Heart right ventricle (tissue), 16 donors: ENCODE results near the gene GOLT1A. TPM values are rescaled to one million over a fixed set of nuclear protein-coding genes. Genes with fewer than 3 reads are reported as not detected.

Source experiments
- ATAC-seq, 8 donors: fragments of 200-7000 bp; cut with Tn5 transposase; one replicate each; pipeline ENCODE4 v1.9.1; 2020; ENCODE audit warnings: mild to moderate bottlenecking in 8 of 8, moderate library complexity in 8 of 8, moderate number of reproducible peaks in 1 of 8
- DNase-seq, 2 donors: peaks; one replicate each; pipeline ENCODE4 v3.0.0-alpha.2; 2020
- H3K27ac ChIP-seq, 10 donors: fragments of 200-600 bp; sonication (generic) in 2 of 10; one replicate each; pipeline versions ENCODE4 v1.5.0 to v1.8.0; 2020 to 2022; ENCODE audit warnings: mild to moderate bottlenecking in 3 of 10
- H3K27me3 ChIP-seq, 7 donors: fragments of 200-600 bp; one replicate each; pipeline ENCODE4 v1.8.0; 2021 to 2022; ENCODE audit warnings: mild to moderate bottlenecking in 2 of 7
- H3K36me3 ChIP-seq, 9 donors: fragments of 200-600 bp; sonication (generic) in 1 of 9; one replicate each; pipeline versions ENCODE4 v1.5.0 to v1.8.0; 2020 to 2022; ENCODE audit warnings: mild to moderate bottlenecking in 2 of 9
- H3K4me1 ChIP-seq, 9 donors: fragments of 200-600 bp; sonication (generic) in 1 of 9; one replicate each; pipeline versions ENCODE4 v1.5.0 to v1.8.0; 2020 to 2022; ENCODE audit warnings: mild to moderate bottlenecking in 4 of 9
- H3K4me3 ChIP-seq, 10 donors: fragments of 200-600 bp; sonication (generic) in 2 of 10; one replicate each; pipeline versions ENCODE4 v1.5.0 to v1.8.0; 2020 to 2022; ENCODE audit warnings: mild to moderate bottlenecking in 7 of 10, moderate library complexity in 2 of 10
- H3K9me3 ChIP-seq, 11 donors: fragments of 200-600 bp in 10 of 11; sonication (generic) in 2 of 11; one replicate each; pipeline versions ENCODE4 v1.5.0 to v1.8.0; 2013 to 2022; ENCODE audit warnings: mild to moderate bottlenecking in 2 of 11, control low read depth in 1 of 11, moderate library complexity in 1 of 11
- WGBS, 2 donors: extraction: QIAGEN DNeasy Blood & Tissue Kit; methylation state at CpG; one replicate each; pipeline ENCODE4 v1.1.7; 2013; ENCODE audit warnings: inconsistent platforms in 1 of 2; 5-methylcytosine and 5-hydroxymethylcytosine counted together
- intact Hi-C, 10 donors: fragments of 100-400 bp; cut with DNase I; formaldehyde crosslinking; loops; one replicate each; pipeline versions ENCODE4 v1.11.1 to v1.14.2; 2022
- polyA plus RNA-seq, 2 donors: library from polyadenylated mRNA; stranded (reverse); fragments of 200-250 nt; gene quantifications; one replicate each; pipeline ENCODE4 v1.2.3, GENCODE V29; 2013
- total RNA-seq, 10 donors: library from RNA; stranded (reverse); fragmentation: NEBNext Ultra II Directional in 3 of 10; extraction: Animal tissue kit (Norgen Biotek cat#: 25700) in 3 of 10; gene quantifications; one replicate each; pipeline versions ENCODE4 v1.2.1 to v1.2.4, GENCODE V29; 2021 to 2023
- TF ChIP-seq, protein P1 (sequence below), 9 donors: fragments of 200-600 bp; sonication (generic) in 2 of 9; IDR thresholded peaks; one replicate each; pipeline versions ENCODE4 v1.5.0 to v1.8.0; 2021 to 2022; ENCODE audit warnings: antibody characterized with exemption in 9 of 9, mild to moderate bottlenecking in 5 of 9, moderate library complexity in 1 of 9
- donor health status: Arrhythmogenic right ventricular cardiomyopathy.
- donor health status: ischemic (EF 13 %, LVEDD 7.1; RV severe dilation, severe dysfunction).
- donor health status: healthy with polysubstance abuse.
- donor health status: DM: no; HTN: yes; CAD: no.
- donor health status: DM: no; HTN: no; CAD: no.
- donor health status: ischemic (EF 25% LVEDD 6.9; RV normal size, moderate dysfunction).
- donor health status: ischemic (EF 25% LVEDD 5.7; RV mildly dilated, moderate dysfunction).
- donor health status: healthy.
- donor health status: DM: yes; HTN: yes; CAD: no.
- donor health status: Ischemic cardiomyopathy.
- donor health status: ischemic (EF 35%, LVEDD 5.7; RV mildly dilated, moderate dysfunction).
- donor health status: nonischemic (EF 11% LVEDD 7.7; RV severe dilation, severe dysfunction).
- donor health status: DM: yes; HTN: yes; CAD: no.
- donor health status: PGD.
- donor health status: ischemic (EF 29% LVEDD 5.4; RV normal size, mild dysfunction).
- donor health status: nonischemic (EF 23%, LVEDD 6.1; RV moderate dilation, normal function).

Gene GOLT1A
- total and polyA plus RNA-seq, 12 donors = 0.43 TPM; not detected in 11

DNA sequence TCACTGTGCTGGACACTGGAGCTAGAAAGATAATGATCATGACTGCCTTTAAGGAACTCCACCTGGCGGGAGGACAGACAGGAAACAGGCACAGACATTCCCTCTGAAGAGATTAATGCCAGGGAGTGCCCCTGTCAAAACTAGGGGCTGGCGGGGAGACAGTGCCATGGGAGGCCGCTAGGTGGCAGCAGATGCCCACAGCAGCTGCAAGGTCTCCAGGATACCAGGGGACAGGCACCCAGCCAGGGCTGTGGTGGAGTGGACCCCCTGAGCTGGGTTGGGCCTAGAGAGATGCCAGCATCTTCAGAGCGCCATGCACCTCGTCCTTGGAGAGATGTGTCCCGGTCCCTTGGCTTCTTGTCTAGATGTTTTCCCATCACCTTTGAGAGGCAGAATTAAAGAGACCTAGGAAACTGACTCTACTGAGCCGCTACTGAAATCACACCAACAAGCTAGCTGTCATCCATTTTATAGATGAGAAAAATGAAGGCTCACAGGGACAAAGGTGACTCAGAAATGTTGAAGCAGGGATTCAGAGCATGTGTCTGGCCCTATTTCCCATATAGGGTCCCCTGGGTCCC, 51.2 kb downstream of the GOLT1A start:
- ATAC-seq = peak; percentile 82 to 95 (median 86)
- intact Hi-C loops = loop anchor here (1.0 to 10.0 kb wide), 14 partner anchors 35 to 342 kb away; partner anchors contain the start of gene KISS1 (in 1 of the 10)
- DNase-seq = peak; percentile 72 to 81
- Histone ChIP-seq H3K27me3 (peaks cover 0 to 30% (median 10%) of the 10 kb centered on the region in 7 donors), H3K27ac (no peak overlapping the region), H3K4me1 (peaks cover 0 to 6% (median 0%) of the 10 kb centered on the region in 9 donors), H3K4me3 (no peak overlapping the region), H3K36me3 (no peaks in the 10 kb centered on the region), H3K9me3 (no peaks in the 10 kb centered on the region)
- 14 to 15% methylated on average over 7 of the region's 7 CpGs for WGBS, 2 donors
- TF ChIP-seq, protein P1, sequence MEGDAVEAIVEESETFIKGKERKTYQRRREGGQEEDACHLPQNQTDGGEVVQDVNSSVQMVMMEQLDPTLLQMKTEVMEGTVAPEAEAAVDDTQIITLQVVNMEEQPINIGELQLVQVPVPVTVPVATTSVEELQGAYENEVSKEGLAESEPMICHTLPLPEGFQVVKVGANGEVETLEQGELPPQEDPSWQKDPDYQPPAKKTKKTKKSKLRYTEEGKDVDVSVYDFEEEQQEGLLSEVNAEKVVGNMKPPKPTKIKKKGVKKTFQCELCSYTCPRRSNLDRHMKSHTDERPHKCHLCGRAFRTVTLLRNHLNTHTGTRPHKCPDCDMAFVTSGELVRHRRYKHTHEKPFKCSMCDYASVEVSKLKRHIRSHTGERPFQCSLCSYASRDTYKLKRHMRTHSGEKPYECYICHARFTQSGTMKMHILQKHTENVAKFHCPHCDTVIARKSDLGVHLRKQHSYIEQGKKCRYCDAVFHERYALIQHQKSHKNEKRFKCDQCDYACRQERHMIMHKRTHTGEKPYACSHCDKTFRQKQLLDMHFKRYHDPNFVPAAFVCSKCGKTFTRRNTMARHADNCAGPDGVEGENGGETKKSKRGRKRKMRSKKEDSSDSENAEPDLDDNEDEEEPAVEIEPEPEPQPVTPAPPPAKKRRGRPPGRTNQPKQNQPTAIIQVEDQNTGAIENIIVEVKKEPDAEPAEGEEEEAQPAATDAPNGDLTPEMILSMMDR (IDR thresholded peaks at IDR 0.05) = peak; percentile 97 to 100 (median 99)

DNA sequence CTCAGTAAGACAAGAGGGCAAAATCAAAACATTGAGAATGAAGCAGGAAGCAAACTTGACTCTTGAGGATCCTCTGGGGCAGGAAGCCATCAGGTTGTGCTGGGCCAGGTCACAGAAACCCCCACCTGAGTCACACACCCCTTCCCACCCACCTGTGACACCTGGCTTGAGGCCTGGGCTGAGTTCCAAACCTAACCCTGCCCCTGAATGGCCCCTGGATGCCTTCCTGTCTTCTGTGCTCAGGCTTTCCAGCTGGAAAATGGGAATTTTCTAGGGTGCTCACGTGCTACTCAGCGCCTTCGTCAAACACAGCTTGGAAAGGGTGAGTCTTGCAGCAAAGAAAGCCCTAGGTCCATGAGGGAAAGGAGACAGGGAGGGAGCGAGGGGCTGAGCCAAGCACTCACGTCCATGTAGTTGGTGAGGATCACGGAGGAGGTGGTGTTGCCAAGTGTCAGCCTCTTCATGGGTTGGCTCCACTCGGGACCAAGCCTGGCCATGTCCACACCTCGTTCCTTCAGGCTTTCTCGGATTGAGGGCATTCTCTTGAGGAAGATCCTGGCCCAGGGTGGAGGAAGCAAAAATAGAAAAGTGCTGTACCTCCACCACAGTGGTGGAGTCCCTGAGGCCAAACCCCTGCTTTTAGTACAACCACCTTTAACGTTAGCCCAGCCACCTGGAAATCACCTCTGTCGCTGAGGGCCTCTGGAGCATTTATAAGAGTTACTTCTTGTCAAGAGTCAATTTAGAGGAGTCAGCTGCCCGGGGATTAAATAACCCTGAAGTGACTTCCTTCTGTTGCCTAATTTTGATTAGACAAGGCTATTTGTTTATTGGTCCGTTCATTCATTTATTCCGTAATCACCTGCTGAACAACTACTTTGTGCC, 51.9 kb downstream of the GOLT1A start:
- WGBS, 2 donors = 66 to 70% methylated on average over 14 of the region's 14 CpGs
- Histone ChIP-seq H3K4me3 (no peak overlapping the region), H3K9me3 (no peaks in the 10 kb centered on the region), H3K27ac (no peak overlapping the region), H3K27me3 (peaks cover 0 to 25% (median 10%) of the 10 kb centered on the region in 7 donors), H3K36me3 (no peaks in the 10 kb centered on the region), H3K4me1 (peaks cover 0 to 6% (median 0%) of the 10 kb centered on the region in 9 donors)
- DNase-seq (no peak), ATAC-seq (no peak)
- intact Hi-C loops = loop anchor here (1.0 to 10.0 kb wide), 13 partner anchors 35 to 343 kb away; partner anchors contain the start of gene KISS1 (in 1 of the 10)
- TF ChIP-seq, protein P1 (IDR thresholded peaks at IDR 0.05) = no peak

DNA sequence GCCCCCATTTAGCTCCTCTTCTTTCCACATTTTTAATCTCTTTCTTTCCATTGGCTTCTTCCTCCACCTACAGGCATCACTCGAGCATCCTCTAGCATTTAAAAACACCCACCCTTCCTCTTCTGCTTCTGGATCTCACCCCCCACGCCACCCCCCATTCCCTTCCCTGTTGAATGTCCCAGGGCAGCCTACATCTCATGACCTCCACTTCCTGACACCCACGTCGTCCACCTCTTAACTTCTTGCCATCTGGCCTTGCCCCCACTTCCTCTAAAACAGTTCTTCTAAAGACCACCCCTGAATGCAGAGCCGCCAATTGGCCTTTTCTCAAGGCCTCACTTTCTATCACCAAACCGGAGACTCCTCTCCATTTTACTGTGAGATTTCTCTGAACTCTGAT, 55.8 kb downstream of the GOLT1A start:
- ATAC-seq (no peak), DNase-seq (no peak)
- Histone ChIP-seq H3K4me1 (peaks cover 0 to 6% (median 0%) of the 10 kb centered on the region in 9 donors), H3K27ac (no peak overlapping the region), H3K27me3 (peaks cover 0 to 22% (median 10%) of the 10 kb centered on the region in 7 donors), H3K4me3 (no peak overlapping the region), H3K9me3 (no peaks in the 10 kb centered on the region), H3K36me3 (no peaks in the 10 kb centered on the region)
- intact Hi-C loops = no loop called here
- 63 to 69% methylated on average over 6 of the region's 6 CpGs for WGBS, 2 donors
- TF ChIP-seq, protein P1 (IDR thresholded peaks at IDR 0.05) = no peak

DNA sequence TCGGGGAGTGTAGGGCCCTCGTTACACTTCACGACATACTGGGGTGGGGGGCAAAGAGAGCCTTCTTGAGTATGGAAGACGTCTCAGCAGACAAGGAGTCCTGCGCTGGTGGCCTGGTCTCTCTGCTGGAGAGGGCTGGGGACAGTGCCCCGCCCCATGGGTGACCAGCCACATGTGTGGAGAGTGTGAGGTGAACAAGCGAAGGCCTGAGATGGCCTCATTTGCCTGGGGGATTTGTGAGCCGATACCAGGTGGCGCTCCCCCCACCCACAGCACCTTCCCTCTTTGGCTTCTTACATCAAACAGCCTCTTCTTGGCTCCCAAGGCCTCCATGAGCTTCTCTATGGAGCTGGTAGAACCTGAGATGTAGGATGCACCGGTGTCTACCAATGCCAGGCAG, 57.9 kb downstream of the GOLT1A start:
- no peaks in the 10 kb centered on the region for H3K9me3 ChIP-seq
- 90 to 94% methylated on average over 10 of the region's 10 CpGs for WGBS, 2 donors
- no peak overlapping the region for H3K27ac ChIP-seq
- intact Hi-C loops = no loop called here
- peaks cover 0 to 19% (median 10%) of the 10 kb centered on the region in 9 donors for H3K4me1 ChIP-seq
- H3K36me3 ChIP-seq = no peaks in the 10 kb centered on the region
- ATAC-seq = no peak
- no peak overlapping the region for H3K4me3 ChIP-seq
- H3K27me3 ChIP-seq = peaks cover 0 to 23% (median 0%) of the 10 kb centered on the region in 7 donors
- DNase-seq = no peak
- TF ChIP-seq, protein P1 (IDR thresholded peaks at IDR 0.05) = no peak
